ENCODE measurements around the gene CEP162.
"Not testable (repeated sequence)": the region's sequence is repeated elsewhere in the genome, so short reads cannot be mapped to it uniquely, and the experiment has no call there.

CEP162 gene

DNA sequence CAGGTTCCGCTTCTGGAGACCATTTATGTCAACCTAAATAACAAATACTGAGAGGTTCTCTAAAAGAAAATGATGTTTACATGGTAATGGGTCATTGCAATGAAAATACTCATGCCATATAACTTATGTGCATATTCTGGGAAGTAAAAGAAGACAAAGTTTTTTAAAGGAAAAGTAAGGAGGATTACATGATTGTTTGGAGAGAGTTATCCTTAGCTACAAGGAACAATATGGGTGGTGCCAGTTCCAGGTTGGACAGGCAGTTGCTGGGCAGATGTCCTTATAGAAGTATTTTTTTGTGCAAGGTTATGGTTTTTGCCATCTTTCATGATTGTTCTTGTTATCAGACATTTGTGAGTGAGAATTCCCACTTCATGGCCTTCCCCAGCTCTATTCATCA, 141.4 kb downstream of the CEP162 start:
- no peak for DNase-seq (ENCODE audit: low read depth)

DNA sequence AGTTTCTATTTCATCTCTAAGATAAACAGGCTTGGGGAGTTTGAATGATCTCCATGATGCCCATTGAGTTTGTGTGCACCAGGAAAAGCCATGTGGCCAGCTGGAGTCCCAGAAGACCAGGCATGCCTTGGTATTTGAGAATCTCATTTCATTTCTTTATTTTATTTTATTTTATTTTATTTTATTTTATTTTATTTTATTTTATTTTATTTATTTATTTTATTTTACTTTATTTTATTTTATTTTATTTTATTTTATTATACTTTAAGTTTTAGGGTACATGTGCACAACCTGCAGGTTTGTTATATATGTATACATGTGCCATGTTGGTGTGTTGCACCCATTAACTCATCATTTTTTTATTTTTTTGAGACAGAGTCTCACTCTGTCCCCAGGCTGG, 142.7 kb downstream of the CEP162 start:
- DNase-seq (ENCODE audit: low read depth): not testable (repeated sequence)

DNA sequence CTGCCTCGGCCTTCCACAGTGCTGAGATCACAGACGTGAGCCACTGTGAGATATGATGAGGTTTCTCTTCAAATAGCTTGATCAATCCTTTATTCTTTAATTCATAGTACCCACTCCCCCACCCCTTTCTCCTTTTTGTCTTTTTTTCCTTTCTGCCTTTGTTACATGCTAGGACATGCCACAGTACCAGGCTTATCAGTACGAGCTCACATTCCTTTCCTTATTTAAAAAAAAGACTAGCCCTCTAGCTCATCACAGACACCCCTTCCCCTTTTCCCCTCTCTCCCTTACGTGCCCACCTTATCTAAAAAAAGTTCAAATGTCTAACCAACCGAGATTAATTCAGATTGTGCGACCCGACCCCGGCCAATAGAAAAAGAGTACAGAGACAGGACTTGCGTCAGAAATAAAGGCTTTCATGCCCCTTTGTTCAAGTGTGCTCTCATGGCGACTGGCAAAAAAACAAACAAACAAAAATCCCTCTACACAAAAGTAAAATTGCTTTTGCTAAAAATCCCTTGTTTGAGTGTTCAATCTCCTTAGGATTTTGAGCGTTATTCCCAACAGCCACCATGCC, 144.7 kb downstream of the CEP162 start:
- DNase-seq (ENCODE audit: low read depth): no peak

DNA sequence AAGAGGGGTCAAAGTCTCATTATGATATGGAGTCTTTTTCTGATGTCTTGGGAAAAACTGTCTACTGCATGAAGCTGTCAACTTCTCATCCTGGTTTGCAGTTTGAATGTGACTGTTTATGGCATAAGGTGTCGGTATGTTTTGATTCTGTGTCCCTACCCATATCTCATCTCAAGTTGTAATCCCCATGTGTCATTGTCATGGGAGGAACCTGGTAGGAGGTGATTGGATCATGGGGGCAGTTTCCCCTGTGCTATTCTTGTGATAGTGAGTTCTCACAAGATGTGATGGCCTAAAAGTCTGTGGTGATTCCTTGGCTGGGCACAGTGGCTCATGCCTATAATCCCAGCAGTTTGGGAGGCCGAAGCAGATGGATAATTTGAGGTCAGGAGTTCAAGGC, 146.2 kb downstream of the CEP162 start:
- no peak for DNase-seq (ENCODE audit: low read depth)

DNA sequence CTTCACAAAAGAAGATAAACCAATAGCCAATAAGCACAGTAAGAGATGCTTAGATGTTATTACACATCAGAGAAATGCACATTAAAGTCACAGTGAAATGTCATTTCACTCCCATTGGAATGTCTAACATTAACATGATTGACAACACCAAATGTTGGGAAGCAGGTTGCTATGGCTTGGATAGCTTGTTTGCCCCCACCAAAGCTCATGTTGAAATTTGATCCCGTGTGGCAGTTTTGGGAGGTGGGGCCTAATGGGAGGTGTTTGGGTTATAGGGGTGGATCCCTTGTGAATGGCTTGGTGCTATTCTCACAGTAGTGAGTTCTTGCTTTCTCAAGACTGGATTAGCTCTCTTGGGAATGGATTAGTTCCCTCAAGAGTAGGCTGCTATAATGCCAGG, 149.1 kb downstream of the CEP162 start:
- no peak for DNase-seq (ENCODE audit: low read depth)

DNA sequence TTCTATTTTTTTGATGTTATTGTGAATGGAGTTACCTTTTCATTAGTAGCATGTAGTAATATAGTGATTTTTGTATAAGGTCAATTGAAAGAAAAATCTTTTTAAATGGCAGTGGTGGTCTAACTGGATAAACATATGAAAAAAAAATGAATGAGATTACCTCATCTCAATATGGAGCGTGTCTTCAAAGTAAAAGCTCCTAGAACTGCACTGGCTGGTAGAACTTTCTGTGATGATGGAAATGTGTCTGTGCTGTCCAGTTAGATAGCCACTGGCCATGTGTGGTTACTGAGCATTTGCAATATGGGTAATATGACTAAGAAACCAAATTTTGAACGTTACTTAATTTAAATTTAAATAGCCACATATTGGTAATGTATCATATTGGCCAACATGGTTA, 149.8 kb downstream of the CEP162 start:
- no peak for DNase-seq (ENCODE audit: low read depth)

DNA sequence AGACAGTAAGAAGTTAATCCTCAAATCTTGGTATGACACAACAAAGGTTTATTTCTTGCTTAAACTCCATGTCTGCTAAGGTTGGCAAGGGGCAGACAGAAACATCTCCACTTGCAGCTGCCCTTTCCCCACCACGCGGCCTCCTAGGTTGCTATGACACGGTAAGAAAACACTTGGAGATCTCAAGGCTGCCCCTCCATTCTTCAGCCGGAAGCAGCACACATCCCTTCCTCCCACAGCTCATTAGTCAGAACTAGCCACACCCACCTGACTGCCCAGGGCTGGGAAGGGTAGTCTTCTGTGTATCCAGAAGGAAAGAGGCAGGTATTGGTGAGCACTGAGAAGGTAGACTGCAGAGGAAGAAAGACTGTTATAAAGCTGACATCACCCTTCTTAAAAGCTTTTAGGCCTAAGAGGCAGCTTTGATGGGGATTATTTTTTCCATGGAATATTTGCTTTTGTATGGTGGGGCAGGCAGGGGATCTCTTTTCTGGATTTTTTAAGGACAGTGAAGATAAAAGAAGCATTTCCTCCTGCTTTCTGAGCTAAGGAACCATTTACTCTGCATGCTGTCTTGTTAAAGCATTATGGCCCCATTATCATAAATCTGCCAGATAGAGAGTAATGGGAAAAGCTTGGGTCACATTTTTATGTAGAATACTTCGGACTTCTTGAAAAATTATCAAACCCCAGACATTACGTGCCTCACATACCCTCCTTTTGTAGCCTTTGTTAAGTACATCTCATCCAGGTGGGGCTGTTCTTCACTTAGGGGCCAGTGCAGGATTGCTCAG, 152.3 kb downstream of the CEP162 start:
- no peak for DNase-seq (ENCODE audit: low read depth)

Data from GM04504 (cell line).